ENCODE measurements around the gene TGFA.
A peak's percentile ranks its signal among the peaks of the same experiment; 100 is the strongest.

Gene TGFA

GRCh38 chr2:70477441-70477844, 76.2 kb downstream of the TGFA start:
- Histone ChIP-seq H3K9ac (ENCODE audit: low read depth, low read length, poor library complexity, severe bottlenecking) (peak overlapping the region; percentile 8), H3K9me3 (ENCODE audit: insufficient read depth, low read depth, low read length) (peaks cover 6% of the 10 kb centered on the region; the same call in 1 of the 2 replicates), H3K4me1 (ENCODE audit: insufficient read depth, low read length, poor library complexity, severe bottlenecking) (peaks cover 57% of the 10 kb centered on the region), H3F3A (ENCODE audit: low read depth) (peaks cover 17% of the 10 kb centered on the region), H3K79me2 (ENCODE audit: insufficient read depth, low read length) (no peaks in the 10 kb centered on the region), H3K27me3 (ENCODE audit: insufficient read depth, low read length, poor library complexity, severe bottlenecking) (no peaks in the 10 kb centered on the region), H3K4me3 (ENCODE audit: low read length, poor library complexity, severe bottlenecking) (no peak overlapping the region), H3K36me3 (ENCODE audit: insufficient read depth, low read length) (no peaks in the 10 kb centered on the region), H2AFZ (ENCODE audit: low read length) (peak overlapping the region; percentile 65), H3K4me2 (ENCODE audit: low read depth, low read length, poor library complexity, severe bottlenecking) (peak overlapping the region; percentile 7), H3K9me2 (replicated peaks; ENCODE audit: low read depth, low read length) (no peaks in the 10 kb centered on the region), H4K20me1 (ENCODE audit: insufficient read depth, low read length, poor library complexity, severe bottlenecking) (no peaks in the 10 kb centered on the region)
- TF ChIP-seq CTCF (conservative IDR thresholded peaks at IDR 0.05; ENCODE audit: low read length) (no peak), EZH2phosphoT487 (IDR thresholded peaks at IDR 0.05; ENCODE audit: borderline replicate concordance) (no peak)

- peak overlapping the region; percentile 69 for H3K9ac ChIP-seq (ENCODE audit: low read depth, low read length, poor library complexity, severe bottlenecking)
- TF ChIP-seq CTCF (conservative IDR thresholded peaks at IDR 0.05; ENCODE audit: low read length) = no peak
- peaks cover 78% of the 10 kb centered on the region for H3K4me1 ChIP-seq (ENCODE audit: insufficient read depth, low read length, poor library complexity, severe bottlenecking)
- H4K20me1 ChIP-seq (ENCODE audit: insufficient read depth, low read length, poor library complexity, severe bottlenecking) = no peaks in the 10 kb centered on the region
- no peaks in the 10 kb centered on the region for H3K27me3 ChIP-seq (ENCODE audit: insufficient read depth, low read length, poor library complexity, severe bottlenecking)
- no peaks in the 10 kb centered on the region for H3K79me2 ChIP-seq (ENCODE audit: insufficient read depth, low read length)
- peak overlapping the region; percentile 96 for H3K4me2 ChIP-seq (ENCODE audit: low read depth, low read length, poor library complexity, severe bottlenecking)
- H3K9me3 ChIP-seq (ENCODE audit: insufficient read depth, low read depth, low read length) = no peaks in the 10 kb centered on the region
- no peak overlapping the region for H2AFZ ChIP-seq (ENCODE audit: low read length)
- H3K36me3 ChIP-seq (ENCODE audit: insufficient read depth, low read length) = no peaks in the 10 kb centered on the region
- H3K4me3 ChIP-seq (ENCODE audit: low read length, poor library complexity, severe bottlenecking) = peak overlapping the region; percentile 67
- no peaks in the 10 kb centered on the region for H3K9me2 ChIP-seq (replicated peaks; ENCODE audit: low read depth, low read length)
- H3F3A ChIP-seq (ENCODE audit: low read depth) = peaks cover 24% of the 10 kb centered on the region
Observed at GRCh38 chr2:70475266-70475665, 78.4 kb downstream of the TGFA start.

DNA sequence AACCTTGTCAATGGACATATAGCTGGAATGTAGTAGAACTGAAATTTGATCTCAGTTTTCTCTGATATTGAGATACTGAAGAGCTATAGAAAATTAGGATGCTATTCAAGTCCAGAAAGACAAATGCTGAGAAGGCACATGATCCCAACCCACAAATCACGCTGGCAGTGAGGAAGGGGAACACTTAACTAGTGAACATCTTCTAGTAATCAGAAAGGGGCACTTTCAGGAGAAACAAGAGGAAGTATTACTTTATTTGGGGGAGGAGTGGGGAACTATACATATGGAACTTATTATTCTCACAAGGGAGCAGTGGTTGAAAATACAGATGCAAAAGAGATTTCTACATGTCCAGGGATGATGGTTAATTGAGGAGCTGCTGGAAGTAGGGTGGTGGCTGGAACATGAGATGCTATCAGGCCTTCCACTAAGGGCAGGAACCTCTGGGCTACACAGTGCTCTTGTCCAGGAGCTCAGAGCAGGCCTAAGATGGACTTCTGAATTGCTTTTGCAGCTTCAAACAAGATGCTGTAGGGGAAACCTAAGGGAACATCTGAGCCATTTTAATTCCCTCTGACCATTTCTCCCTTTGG, 79.3 kb downstream of the TGFA start:
- Histone ChIP-seq H3K9me2 (replicated peaks; ENCODE audit: low read depth, low read length) (no peaks in the 10 kb centered on the region), H3K36me3 (ENCODE audit: insufficient read depth, low read length) (no peaks in the 10 kb centered on the region), H2AFZ (ENCODE audit: low read length) (no peak overlapping the region), H3F3A (ENCODE audit: low read depth) (peaks cover 24% of the 10 kb centered on the region), H4K20me1 (ENCODE audit: insufficient read depth, low read length, poor library complexity, severe bottlenecking) (no peaks in the 10 kb centered on the region), H3K4me1 (ENCODE audit: insufficient read depth, low read length, poor library complexity, severe bottlenecking) (peaks cover 85% of the 10 kb centered on the region), H3K27me3 (ENCODE audit: insufficient read depth, low read length, poor library complexity, severe bottlenecking) (no peaks in the 10 kb centered on the region), H3K4me3 (ENCODE audit: low read length, poor library complexity, severe bottlenecking) (peak overlapping the region; percentile 67), H3K4me2 (ENCODE audit: low read depth, low read length, poor library complexity, severe bottlenecking) (peak overlapping the region; percentile 96), H3K79me2 (ENCODE audit: insufficient read depth, low read length) (no peaks in the 10 kb centered on the region), H3K9me3 (ENCODE audit: insufficient read depth, low read depth, low read length) (no peaks in the 10 kb centered on the region), H3K9ac (ENCODE audit: low read depth, low read length, poor library complexity, severe bottlenecking) (peak overlapping the region; percentile 62)
- no peak for TF ChIP-seq CTCF (conservative IDR thresholded peaks at IDR 0.05; ENCODE audit: low read length)
- no peak for TF ChIP-seq EZH2phosphoT487 (IDR thresholded peaks at IDR 0.05; ENCODE audit: borderline replicate concordance)
